Nephron (organoid): Measurements from ENCODE around the gene CECR2.

Source experiments
- H3K27ac Mint-ChIP-seq, 3 experiments: 2 replicates each; pipeline ENCODE4 v1.8.0; 2020; ENCODE audit warnings: mixed read lengths in 3 of 3, mild to moderate bottlenecking in 2 of 3, moderate library complexity in 1 of 3
- H3K27me3 Mint-ChIP-seq: 2 replicates; pipeline ENCODE4 v1.8.0; 2021; ENCODE audit warnings: low read depth, mild to moderate bottlenecking, moderate library complexity, mixed read lengths
- H3K36me3 Mint-ChIP-seq: 2 replicates; pipeline ENCODE4 v1.8.0; 2020; ENCODE audit warnings: low read depth, mixed read lengths
- H3K4me1 Mint-ChIP-seq: 2 replicates; pipeline ENCODE4 v1.8.0; 2020; ENCODE audit warnings: mixed read lengths
- H3K4me3 Mint-ChIP-seq, 3 experiments: 2 replicates each; pipeline ENCODE4 v1.8.0; 2020; ENCODE audit warnings: mild to moderate bottlenecking in 3 of 3, mixed read lengths in 3 of 3, moderate library complexity in 2 of 3
- H3K9me3 Mint-ChIP-seq: 2 replicates; pipeline ENCODE4 v1.8.0; 2020; ENCODE audit warnings: mixed read lengths
- TF ChIP-seq, protein P1 (sequence below), 3 experiments: fragments of 200-600 bp; sonication (generic); IDR thresholded peaks; one replicate each; pipeline ENCODE4 v1.5.0; 2021; ENCODE audit warnings: antibody characterized with exemption in 3 of 3; ENCODE audit not compliant: unreplicated experiment in 3 of 3

CECR2 gene

DNA sequence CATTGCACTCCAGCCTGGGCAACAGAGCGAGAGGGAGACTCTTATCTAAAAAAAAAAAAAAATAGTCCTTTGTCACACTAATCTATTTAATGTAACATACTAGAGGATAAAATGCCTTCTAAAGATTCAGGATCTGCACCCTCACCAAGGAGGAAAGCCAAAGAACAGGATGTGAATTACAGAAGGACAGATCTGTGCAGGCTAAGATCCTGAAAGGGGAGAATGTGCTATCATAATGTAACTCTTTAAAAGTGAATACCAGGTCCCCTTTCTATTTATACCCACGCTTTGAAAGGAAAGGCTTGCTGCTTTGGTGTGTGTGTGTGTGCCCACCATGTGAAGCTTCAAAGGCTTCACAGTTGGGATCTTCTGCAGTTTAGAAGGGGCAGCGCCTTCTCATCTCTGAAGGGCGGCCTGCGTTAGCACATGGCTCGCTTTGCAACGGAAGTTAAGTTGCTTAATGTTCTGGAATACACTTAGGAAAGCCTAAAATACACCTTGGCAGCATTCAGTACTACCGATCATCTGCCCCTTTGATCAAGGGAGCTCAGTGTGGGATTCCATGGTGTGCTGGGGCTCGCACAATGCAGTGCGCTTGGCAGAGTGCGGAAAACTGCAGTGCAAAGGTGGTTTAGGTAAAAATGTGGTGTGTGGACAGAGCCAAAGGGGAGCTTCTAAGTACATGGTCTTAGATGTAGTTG is 6.8 kb downstream of the CECR2 start:
- TF ChIP-seq, protein P1, sequence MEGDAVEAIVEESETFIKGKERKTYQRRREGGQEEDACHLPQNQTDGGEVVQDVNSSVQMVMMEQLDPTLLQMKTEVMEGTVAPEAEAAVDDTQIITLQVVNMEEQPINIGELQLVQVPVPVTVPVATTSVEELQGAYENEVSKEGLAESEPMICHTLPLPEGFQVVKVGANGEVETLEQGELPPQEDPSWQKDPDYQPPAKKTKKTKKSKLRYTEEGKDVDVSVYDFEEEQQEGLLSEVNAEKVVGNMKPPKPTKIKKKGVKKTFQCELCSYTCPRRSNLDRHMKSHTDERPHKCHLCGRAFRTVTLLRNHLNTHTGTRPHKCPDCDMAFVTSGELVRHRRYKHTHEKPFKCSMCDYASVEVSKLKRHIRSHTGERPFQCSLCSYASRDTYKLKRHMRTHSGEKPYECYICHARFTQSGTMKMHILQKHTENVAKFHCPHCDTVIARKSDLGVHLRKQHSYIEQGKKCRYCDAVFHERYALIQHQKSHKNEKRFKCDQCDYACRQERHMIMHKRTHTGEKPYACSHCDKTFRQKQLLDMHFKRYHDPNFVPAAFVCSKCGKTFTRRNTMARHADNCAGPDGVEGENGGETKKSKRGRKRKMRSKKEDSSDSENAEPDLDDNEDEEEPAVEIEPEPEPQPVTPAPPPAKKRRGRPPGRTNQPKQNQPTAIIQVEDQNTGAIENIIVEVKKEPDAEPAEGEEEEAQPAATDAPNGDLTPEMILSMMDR (IDR thresholded peaks at IDR 0.05; ENCODE audit: unreplicated experiment in 3 of 3), result no peak
- Mint-ChIP-seq H3K9me3 (no peaks in the 10 kb centered on the region), H3K4me3 (peak overlapping the region in 1 of 3 experiments; percentile 35), H3K27me3 (no peaks in the 10 kb centered on the region), H3K27ac (peak overlapping the region in 2 of 3 experiments; percentile 26 to 72), H3K36me3 (no peaks in the 10 kb centered on the region), H3K4me1 (peaks cover 48% of the 10 kb centered on the region)

DNA sequence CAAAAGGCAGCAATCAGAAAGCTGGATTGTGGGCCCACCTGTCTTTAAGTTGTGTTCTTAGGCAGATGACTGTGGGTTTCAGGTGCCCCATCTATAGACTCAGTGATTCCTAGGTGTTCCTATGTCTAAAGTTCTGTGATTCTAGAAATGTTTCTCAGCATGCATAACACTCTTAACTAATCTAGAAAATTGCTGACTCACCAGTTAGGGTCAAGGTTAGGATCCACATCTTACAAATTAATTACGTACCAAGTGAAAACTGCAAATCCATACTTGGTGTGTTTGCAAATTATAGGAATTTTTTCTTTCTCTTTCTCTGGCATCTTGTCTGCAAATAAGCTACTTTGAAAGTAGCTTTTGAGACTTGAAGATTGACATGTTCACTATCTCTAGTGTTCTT is 7.7 kb downstream of the CECR2 start:
- Mint-ChIP-seq H3K4me1 (peaks cover 51% of the 10 kb centered on the region), H3K4me3 (no peak overlapping the region), H3K27ac (peak overlapping the region in 1 of 3 experiments; percentile 61), H3K36me3 (peaks cover 4% of the 10 kb centered on the region), H3K27me3 (no peaks in the 10 kb centered on the region), H3K9me3 (peaks cover 2% of the 10 kb centered on the region)
- TF ChIP-seq, protein P1 (IDR thresholded peaks at IDR 0.05; ENCODE audit: unreplicated experiment in 3 of 3), result no peak

DNA sequence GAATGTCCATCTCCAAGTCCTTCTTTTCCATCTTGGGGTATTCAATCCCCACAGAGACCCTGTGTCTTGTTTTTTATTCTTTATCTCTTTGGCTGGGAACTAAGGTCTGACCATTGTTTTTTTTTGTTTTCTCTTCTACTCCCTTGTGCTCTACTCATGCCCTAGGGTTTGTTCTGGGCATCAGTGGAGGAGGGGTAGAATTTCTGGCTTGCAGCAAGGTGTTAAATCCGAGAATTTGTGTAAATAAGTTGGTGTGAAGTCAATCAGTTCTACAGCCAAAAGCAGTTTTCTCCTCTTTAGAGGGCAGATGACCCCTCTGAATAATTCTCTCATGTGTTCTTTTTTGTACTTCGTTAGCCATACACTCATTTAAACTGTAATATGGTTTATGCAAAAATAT is 10.7 kb downstream of the CECR2 start:
- Mint-ChIP-seq H3K9me3 (peaks cover 13% of the 10 kb centered on the region), H3K27me3 (no peaks in the 10 kb centered on the region), H3K36me3 (peaks cover 25% of the 10 kb centered on the region), H3K27ac (peak overlapping the region; percentile 73 to 94 (median 79)), H3K4me3 (peak overlapping the region in 1 of 3 experiments; percentile 46), H3K4me1 (peaks cover 44% of the 10 kb centered on the region)
- TF ChIP-seq, protein P1 (IDR thresholded peaks at IDR 0.05; ENCODE audit: unreplicated experiment in 3 of 3), result no peak

DNA sequence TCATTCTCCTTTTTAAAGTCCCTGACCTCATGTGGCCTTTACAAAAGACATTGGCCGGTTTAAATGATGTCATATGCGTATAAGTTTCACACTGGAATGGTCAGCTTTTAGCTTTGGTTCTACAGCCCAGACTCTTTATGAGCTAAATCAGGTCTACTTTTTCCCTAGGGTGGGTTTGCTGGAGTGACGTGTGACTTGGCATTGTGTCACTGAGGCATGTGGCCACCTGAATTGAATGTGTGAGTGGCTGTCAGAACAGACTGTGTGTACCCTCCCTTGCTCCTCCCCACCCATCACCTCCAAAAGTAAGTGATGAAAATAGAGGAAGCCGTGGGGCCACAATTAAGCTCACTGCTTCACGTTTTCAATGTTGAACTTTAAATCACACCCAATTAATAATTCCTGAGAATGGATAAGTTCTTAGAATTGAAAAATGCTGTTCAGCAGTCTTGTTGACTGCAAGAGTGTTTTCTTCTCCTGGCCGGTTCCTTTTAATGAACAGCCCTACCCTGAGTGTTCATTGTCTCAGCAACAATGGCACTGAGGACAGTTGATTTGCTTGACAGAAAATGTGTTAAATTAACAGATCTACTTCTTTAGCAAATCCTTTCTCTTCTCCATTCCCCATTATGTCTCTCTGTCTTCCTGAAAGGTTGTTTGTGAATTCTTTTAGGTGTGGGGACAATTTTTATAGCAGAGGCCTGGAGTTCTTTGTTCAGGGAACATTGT is 11.3 kb downstream of the CECR2 start:
- Mint-ChIP-seq H3K9me3 (peaks cover 18% of the 10 kb centered on the region), H3K36me3 (peaks cover 31% of the 10 kb centered on the region), H3K27ac (peak overlapping the region; percentile 73 to 94 (median 79)), H3K4me1 (peaks cover 49% of the 10 kb centered on the region), H3K27me3 (no peaks in the 10 kb centered on the region), H3K4me3 (no peak overlapping the region)
- TF ChIP-seq, protein P1 (IDR thresholded peaks at IDR 0.05; ENCODE audit: unreplicated experiment in 3 of 3), result no peak

DNA sequence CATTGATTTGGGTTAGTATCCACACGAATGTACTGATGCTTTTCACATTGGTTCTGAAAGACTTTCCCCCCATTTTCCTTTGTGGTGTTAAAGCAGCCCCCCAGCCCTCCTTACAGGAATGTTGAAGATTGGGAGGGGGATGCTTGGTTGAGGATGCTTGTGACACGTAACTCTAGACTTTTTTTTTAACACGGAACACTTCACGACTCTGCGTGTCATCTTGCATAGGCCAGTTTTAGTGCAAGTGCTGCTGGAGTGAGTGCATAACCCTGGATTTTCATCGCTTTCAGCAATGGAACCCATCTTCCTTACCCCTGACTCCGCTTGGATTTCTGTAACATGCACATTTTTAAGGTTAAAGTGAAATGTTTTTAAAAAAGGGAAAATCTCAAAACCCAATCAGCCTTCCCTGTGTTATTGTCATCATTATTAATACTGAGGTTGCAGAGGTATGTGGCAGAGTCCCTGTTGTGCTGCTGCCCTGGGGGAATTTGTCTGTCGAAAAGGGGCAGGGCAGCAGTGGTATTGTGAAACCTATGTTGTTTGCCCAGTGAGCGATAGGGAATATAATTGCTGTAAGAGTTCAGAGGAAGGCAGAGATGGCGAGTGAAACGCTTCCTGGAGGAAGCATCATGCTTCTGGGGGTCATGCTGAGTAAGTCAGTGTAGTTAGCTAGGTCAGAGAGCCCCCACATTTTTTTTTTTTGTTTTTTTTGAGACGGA is 12.1 kb downstream of the CECR2 start:
- H3K9me3 Mint-ChIP-seq, result peaks cover 18% of the 10 kb centered on the region
- TF ChIP-seq, protein P1 (IDR thresholded peaks at IDR 0.05; ENCODE audit: unreplicated experiment in 3 of 3), result no peak
- no peak overlapping the region for H3K4me3 Mint-ChIP-seq
- H3K27ac Mint-ChIP-seq, result peak overlapping the region; percentile 58 to 73 (median 58)
- H3K4me1 Mint-ChIP-seq, result peaks cover 48% of the 10 kb centered on the region
- peaks cover 39% of the 10 kb centered on the region for H3K36me3 Mint-ChIP-seq
- H3K27me3 Mint-ChIP-seq, result no peaks in the 10 kb centered on the region
